PC-9 (cell line): ENCODE measurements around the gene HCCS. TPM values are rescaled to one million over a fixed set of nuclear protein-coding genes. Genes with fewer than 3 reads are reported as not detected.

Experiments
- BruUV-seq: library from RNA; stranded (reverse); fragments of 400-500 nt; replicated peaks from 2 replicates; lab custom pipeline; 2021; lab: Mats Ljungman, UMichigan
- CTCF ChIA-PET: fragments of 300-600 bp; sonication (Branson Sonifier 250); formaldehyde crosslinking; loops from one replicate; lab custom pipeline; 2022; ENCODE audit warnings: antibody characterized with exemption; lab: Charles Lee
- POLR2A ChIA-PET: fragments of 300-600 bp; sonication (Branson Sonifier 250); formaldehyde crosslinking; loops from one replicate; lab custom pipeline; 2022; ENCODE audit warnings: antibody characterized with exemption; ENCODE audit not compliant: unreplicated experiment; lab: Charles Lee
- DNase-seq, 2 experiments: peaks; one replicate each; pipeline versions ENCODE4 v3.0.0 to v3.0.0-alpha.2; 2015 to 2022; ENCODE audit warnings: mixed read lengths in 1 of 2
- H2AFZ ChIP-seq: fragments of 200-600 bp; sonication (generic); 2 replicates; pipeline ENCODE4 v1.8.1; 2017; ENCODE audit warnings: antibody characterized with exemption
- H3F3A ChIP-seq: fragments of 200-600 bp; sonication (generic); 2 replicates; pipeline ENCODE4 v1.8.1; 2017; ENCODE audit warnings: antibody characterized with exemption, mild to moderate bottlenecking, low read depth; ENCODE audit not compliant: insufficient read depth
- H3K27ac ChIP-seq: fragments of 200-600 bp; sonication (generic); 2 replicates; pipeline ENCODE4 v1.6.1; 2016; ENCODE audit warnings: mixed run types
- H3K27me3 ChIP-seq: fragments of 200-600 bp; sonication (generic); 2 replicates; pipeline ENCODE4 v1.6.1; 2016; ENCODE audit warnings: low read depth, mixed run types; ENCODE audit not compliant: insufficient read depth
- H3K36me3 ChIP-seq: fragments of 200-600 bp; sonication (generic); 2 replicates; pipeline ENCODE4 v1.6.1; 2016; ENCODE audit warnings: low read depth, mixed run types
- H3K4me1 ChIP-seq: fragments of 200-600 bp; sonication (generic); replicated peaks from 2 replicates; pipeline ENCODE4 v1.6.1; 2016; ENCODE audit warnings: mixed run types; ENCODE audit not compliant: insufficient read depth
- H3K4me2 ChIP-seq: fragments of 200-600 bp; sonication (generic); 2 replicates; pipeline ENCODE4 v1.6.1; 2017; ENCODE audit warnings: mixed run types
- H3K4me3 ChIP-seq: fragments of 200-600 bp; sonication (generic); 2 replicates; pipeline ENCODE4 v1.6.1; 2016; ENCODE audit warnings: mixed run types
- H3K79me2 ChIP-seq: fragments of 200-600 bp; sonication (generic); 2 replicates; pipeline ENCODE4 v1.6.1; 2017; ENCODE audit warnings: low read depth, mixed run types
- H3K9me2 ChIP-seq: fragments of 200-600 bp; sonication (generic); 2 replicates; pipeline ENCODE4 v1.8.1; 2017; ENCODE audit warnings: mild to moderate bottlenecking; ENCODE audit not compliant: insufficient read depth
- H3K9me3 ChIP-seq: fragments of 200-600 bp; sonication (generic); 2 replicates; pipeline ENCODE4 v1.8.1; 2016; ENCODE audit warnings: low read depth; ENCODE audit not compliant: insufficient read depth
- H4K20me1 ChIP-seq: fragments of 200-600 bp; sonication (generic); 2 replicates; pipeline ENCODE4 v1.8.1; 2017; ENCODE audit not compliant: insufficient read depth
- EZH2 ChIP-seq: fragments of 200-600 bp; sonication (generic); IDR thresholded peaks from 2 replicates; pipeline ENCODE4 v1.8.0; 2017; ENCODE audit warnings: antibody characterized with exemption, low read depth
- intact Hi-C: fragments of 100-400 bp; cut with micrococcal nuclease; formaldehyde crosslinking; loops from one replicate; pipeline ENCODE4 v1.10.0; 2022; ENCODE audit not compliant: unreplicated experiment
- total RNA-seq: library from RNA; stranded (reverse); gene quantifications from 2 replicates; pipeline ENCODE4 v1.2.3, GENCODE V29; 2021
- TF ChIP-seq, protein P1 (sequence below): fragments of 200-600 bp; sonication (generic); conservative IDR thresholded peaks from 2 replicates; pipeline ENCODE4 v1.6.1; 2017; ENCODE audit warnings: mixed run types, antibody characterized with exemption, mild to moderate bottlenecking, moderate library complexity

HCCS gene
- total RNA-seq, 1 experiment from 2014 or later: 38.5 TPM

DNA sequence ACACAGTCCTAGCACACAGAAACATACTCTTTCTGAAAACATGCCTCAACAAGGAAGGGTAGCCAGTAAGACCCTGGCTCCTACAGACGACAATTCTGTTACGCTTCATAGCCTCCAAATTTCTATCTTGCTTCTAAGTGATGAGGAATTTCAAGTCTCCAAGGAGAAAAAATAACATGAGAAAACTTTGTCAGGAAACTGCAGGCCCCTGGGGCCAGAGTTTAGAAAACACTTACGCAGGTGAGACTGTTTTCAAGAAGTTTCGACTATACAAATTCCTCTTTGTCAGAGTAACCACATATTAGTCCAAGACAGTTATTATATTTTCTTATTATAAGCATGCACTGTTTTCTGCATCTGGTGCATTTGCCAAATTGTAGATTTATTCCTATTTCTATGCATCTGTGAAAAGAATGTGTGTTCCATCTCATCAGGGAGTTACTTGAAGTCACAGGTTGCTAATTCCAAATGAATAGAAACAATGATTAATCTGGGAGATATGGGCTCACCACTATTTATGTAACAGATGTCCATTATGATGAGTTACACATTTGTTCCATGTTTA, 30.3 kb upstream of the HCCS start:
- Histone ChIP-seq H3F3A (no peaks in the 10 kb centered on the region), H3K9me3 (no peaks in the 10 kb centered on the region), H3K79me2 (no peaks in the 10 kb centered on the region), H2AFZ (no peak overlapping the region), H3K27me3 (no peaks in the 10 kb centered on the region), H3K36me3 (no peaks in the 10 kb centered on the region), H4K20me1 (no peaks in the 10 kb centered on the region), H3K4me3 (no peak overlapping the region), H3K27ac (no peak overlapping the region), H3K4me1 (no peaks in the 10 kb centered on the region), H3K9me2 (no peaks in the 10 kb centered on the region), H3K4me2 (no peak overlapping the region)
- TF ChIP-seq, protein P1, sequence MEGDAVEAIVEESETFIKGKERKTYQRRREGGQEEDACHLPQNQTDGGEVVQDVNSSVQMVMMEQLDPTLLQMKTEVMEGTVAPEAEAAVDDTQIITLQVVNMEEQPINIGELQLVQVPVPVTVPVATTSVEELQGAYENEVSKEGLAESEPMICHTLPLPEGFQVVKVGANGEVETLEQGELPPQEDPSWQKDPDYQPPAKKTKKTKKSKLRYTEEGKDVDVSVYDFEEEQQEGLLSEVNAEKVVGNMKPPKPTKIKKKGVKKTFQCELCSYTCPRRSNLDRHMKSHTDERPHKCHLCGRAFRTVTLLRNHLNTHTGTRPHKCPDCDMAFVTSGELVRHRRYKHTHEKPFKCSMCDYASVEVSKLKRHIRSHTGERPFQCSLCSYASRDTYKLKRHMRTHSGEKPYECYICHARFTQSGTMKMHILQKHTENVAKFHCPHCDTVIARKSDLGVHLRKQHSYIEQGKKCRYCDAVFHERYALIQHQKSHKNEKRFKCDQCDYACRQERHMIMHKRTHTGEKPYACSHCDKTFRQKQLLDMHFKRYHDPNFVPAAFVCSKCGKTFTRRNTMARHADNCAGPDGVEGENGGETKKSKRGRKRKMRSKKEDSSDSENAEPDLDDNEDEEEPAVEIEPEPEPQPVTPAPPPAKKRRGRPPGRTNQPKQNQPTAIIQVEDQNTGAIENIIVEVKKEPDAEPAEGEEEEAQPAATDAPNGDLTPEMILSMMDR: no peak
- no peak for TF ChIP-seq EZH2
- POLR2A ChIA-PET: no interaction called here
- no peak for DNase-seq
- intact Hi-C loops: no loop called here
- CTCF ChIA-PET: no interaction called here
- BruUV-seq: no TSS peak

DNA sequence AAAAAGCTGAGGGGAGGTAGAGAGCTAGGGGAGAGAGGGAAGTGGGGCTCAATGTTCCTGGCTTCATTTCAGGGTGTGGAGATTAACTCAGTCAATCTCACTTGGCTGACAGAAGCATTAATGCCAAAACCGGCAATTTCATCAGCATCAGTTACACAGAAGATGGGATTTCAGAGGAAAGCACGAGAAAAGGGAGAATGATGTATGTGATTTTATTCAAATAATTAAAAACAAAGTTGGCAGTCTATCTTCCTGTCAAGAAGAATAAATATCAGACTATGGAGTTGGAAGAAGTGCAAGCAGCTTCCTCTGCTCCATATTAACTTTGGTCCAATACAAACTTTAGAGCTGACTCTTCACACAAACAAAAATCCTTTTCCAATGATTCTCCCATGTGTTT, 29.6 kb upstream of the HCCS start:
- Histone ChIP-seq H2AFZ (no peak overlapping the region), H3K27me3 (no peaks in the 10 kb centered on the region), H3K4me2 (no peak overlapping the region), H3K9me3 (no peaks in the 10 kb centered on the region), H3K9me2 (no peaks in the 10 kb centered on the region), H3K79me2 (no peaks in the 10 kb centered on the region), H3F3A (no peaks in the 10 kb centered on the region), H4K20me1 (no peaks in the 10 kb centered on the region), H3K4me1 (no peaks in the 10 kb centered on the region), H3K36me3 (no peaks in the 10 kb centered on the region), H3K4me3 (no peak overlapping the region), H3K27ac (no peak overlapping the region)
- intact Hi-C loops: no loop called here
- POLR2A ChIA-PET: no interaction called here
- no peak for TF ChIP-seq EZH2
- TF ChIP-seq, protein P1: no peak
- no TSS peak for BruUV-seq
- CTCF ChIA-PET: no interaction called here
- no peak for DNase-seq

DNA sequence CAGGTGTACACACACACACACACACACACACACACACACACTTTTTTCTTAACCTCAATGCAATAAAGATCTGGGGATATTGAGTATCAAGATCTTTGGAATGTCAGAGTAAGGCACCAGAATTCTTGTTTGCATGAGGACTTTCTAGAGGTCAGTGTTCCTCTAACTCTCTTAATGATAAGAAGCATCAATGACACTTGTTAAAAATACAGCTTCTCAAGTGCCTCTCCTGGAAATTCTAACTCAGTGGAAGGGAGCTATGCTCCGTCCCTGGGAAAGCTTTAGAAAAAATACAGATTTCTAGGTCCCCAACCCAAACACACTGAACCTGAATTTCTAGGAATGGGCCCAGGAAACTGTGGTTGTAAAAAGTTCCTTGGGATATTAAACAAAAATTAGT, 25.8 kb upstream of the HCCS start:
- no peak for TF ChIP-seq EZH2
- TF ChIP-seq, protein P1: no peak
- no peak overlapping the region for H3K4me3 ChIP-seq
- BruUV-seq: no TSS peak
- H3K4me2 ChIP-seq: no peak overlapping the region
- H3F3A ChIP-seq: no peaks in the 10 kb centered on the region
- CTCF ChIA-PET: no interaction called here
- H2AFZ ChIP-seq: no peak overlapping the region
- H3K9me3 ChIP-seq: 0 out of 2 replicates have a peak, but pooled peaks cover 5% of the 10 kb centered on the region
- DNase-seq: no peak
- no peaks in the 10 kb centered on the region for H3K27me3 ChIP-seq
- H3K36me3 ChIP-seq: no peaks in the 10 kb centered on the region
- H3K4me1 ChIP-seq: no peaks in the 10 kb centered on the region
- no peaks in the 10 kb centered on the region for H3K79me2 ChIP-seq
- no peak overlapping the region for H3K27ac ChIP-seq
- POLR2A ChIA-PET: no interaction called here
- no peaks in the 10 kb centered on the region for H4K20me1 ChIP-seq
- no peaks in the 10 kb centered on the region for H3K9me2 ChIP-seq
- intact Hi-C loops: no loop called here
